OCI-LY7 (cell line): ENCODE data around the gene ZNF808. TPM values are rescaled to one million over a fixed set of nuclear protein-coding genes. Genes with fewer than 3 reads are reported as not detected.

Experiments used
- BruUV-seq: library from RNA; stranded (reverse); fragments of 400-500 nt; replicated peaks from 2 replicates; lab custom pipeline; 2021; lab: Mats Ljungman, UMichigan
- CTCF ChIA-PET: fragments of 300-600 bp; sonication (Branson Sonifier 250); formaldehyde crosslinking; loops from one replicate; lab custom pipeline; 2022; ENCODE audit warnings: antibody characterized with exemption; ENCODE audit not compliant: unreplicated experiment; lab: Charles Lee
- POLR2A ChIA-PET: fragments of 300-600 bp; sonication (Branson Sonifier 250); formaldehyde crosslinking; loops from one replicate; lab custom pipeline; 2022; ENCODE audit warnings: antibody characterized with exemption; lab: Charles Lee
- DNase-seq: peaks from one replicate; pipeline ENCODE4 v3.0.0-alpha.2; 2015; ENCODE audit warnings: low spot score
- H2AFZ ChIP-seq: fragments of 200-600 bp; sonication (generic), shearing (Covaris generic); 2 replicates; pipeline ENCODE4 v1.6.1; 2014; ENCODE audit warnings: mild to moderate bottlenecking, antibody characterized with exemption, low read length, moderate library complexity
- H3K27ac ChIP-seq: fragments of 200-600 bp; sonication (generic); 2 replicates; pipeline ENCODE4 v1.5.1; 2014; ENCODE audit warnings: mixed run types, low read depth, mild to moderate bottlenecking, moderate library complexity, low read length, inconsistent platforms; ENCODE audit not compliant: poor library complexity, severe bottlenecking
- H3K36me3 ChIP-seq: fragments of 200-600 bp; sonication (generic); 2 replicates; pipeline ENCODE4 v1.6.1; 2014; ENCODE audit warnings: mild to moderate bottlenecking, antibody characterized with exemption, low read length, moderate library complexity, mixed read lengths; ENCODE audit not compliant: insufficient read depth
- H3K4me1 ChIP-seq: fragments of 200-600 bp; sonication (generic); 2 replicates; pipeline ENCODE4 v1.5.1; 2014; ENCODE audit warnings: mild to moderate bottlenecking, low read length; ENCODE audit not compliant: insufficient read depth, poor library complexity, severe bottlenecking
- H3K4me2 ChIP-seq: fragments of 200-600 bp; sonication (generic); 2 replicates; pipeline ENCODE4 v1.6.1; 2014; ENCODE audit warnings: mild to moderate bottlenecking, low read length
- H3K4me3 ChIP-seq: fragments of 200-600 bp; sonication (generic); 2 replicates; pipeline ENCODE4 v1.5.1; 2014; ENCODE audit warnings: mild to moderate bottlenecking, low read depth, low read length; ENCODE audit not compliant: poor library complexity, severe bottlenecking
- H3K79me2 ChIP-seq: fragments of 200-600 bp; sonication (generic); 2 replicates; pipeline ENCODE4 v1.6.1; 2016; ENCODE audit warnings: low read depth, mild to moderate bottlenecking, low read length, moderate library complexity, mixed read lengths; ENCODE audit not compliant: insufficient read depth
- H3K9me2 ChIP-seq: fragments of 200-600 bp; sonication (generic); 2 replicates; pipeline ENCODE4 v1.6.1; 2016; ENCODE audit warnings: mild to moderate bottlenecking, low read length, mixed read lengths; ENCODE audit not compliant: insufficient read depth
- H3K9me3 ChIP-seq: fragments of 200-600 bp; sonication (generic); 2 replicates; pipeline ENCODE4 v1.6.1; 2014; ENCODE audit warnings: mild to moderate bottlenecking, mixed run types, low read length, mixed read lengths
- H4K20me1 ChIP-seq: fragments of 200-600 bp; sonication (generic); 2 replicates; pipeline ENCODE4 v1.6.1; 2014; ENCODE audit warnings: mild to moderate bottlenecking, antibody characterized with exemption, low read length, moderate library complexity, mixed read lengths; ENCODE audit not compliant: insufficient read depth
- CTCF ChIP-seq: fragments of 200-600 bp; sonication (generic); conservative IDR thresholded peaks from 2 replicates; pipeline ENCODE4 v1.5.1; 2014; ENCODE audit warnings: mild to moderate bottlenecking, antibody characterized with exemption, low read length, moderate library complexity, mixed read lengths
- EZH2phosphoT487 ChIP-seq: fragments of 200-600 bp; sonication (generic); IDR thresholded peaks from 2 replicates; pipeline ENCODE4 v1.6.1; 2018; ENCODE audit warnings: low read depth, borderline replicate concordance, mild to moderate bottlenecking, mixed run types, antibody characterized with exemption, low read length, moderate library complexity, mixed read lengths
- intact Hi-C: fragments of 100-400 bp; cut with micrococcal nuclease; formaldehyde crosslinking; loops from one replicate; pipeline ENCODE4 v1.10.0; 2022; ENCODE audit not compliant: unreplicated experiment
- total RNA-seq, 2 experiments: library from RNA; depleted of rRNA in 1 of 2; stranded (reverse); fragments of >200 nt in 1 of 2; shearing (Covaris generic) in 1 of 2; gene quantifications; 2 replicates each; pipeline ENCODE4 v1.2.3, GENCODE V29; 2014 to 2022

The ZNF808 gene
- total RNA-seq, 2 experiments from 2014 or later: 26.9 to 29.2 TPM

GRCh38 chr19:52492201-52492993 is 35.1 kb upstream of the ZNF808 start:
- Histone ChIP-seq H3K9me3 (no peaks in the 10 kb centered on the region), H4K20me1 (no peaks in the 10 kb centered on the region), H3K4me1 (no peaks in the 10 kb centered on the region), H3K9me2 (no peaks in the 10 kb centered on the region), H3K4me3 (no peak overlapping the region), H3K4me2 (no peak overlapping the region), H3K79me2 (no peaks in the 10 kb centered on the region), H3K27ac (no peak overlapping the region), H3K36me3 (no peaks in the 10 kb centered on the region), H2AFZ (no peak overlapping the region)
- no TSS peak for BruUV-seq
- intact Hi-C loops: no loop called here
- ChIA-PET CTCF (no interaction called here), POLR2A (no interaction called here)
- no peak for TF ChIP-seq CTCF
- DNase-seq: no peak

- H4K20me1 ChIP-seq: no peaks in the 10 kb centered on the region
- H3K9me2 ChIP-seq: no peaks in the 10 kb centered on the region
- peak overlapping the region; percentile 19 for H3K4me3 ChIP-seq
- ChIA-PET CTCF (no interaction called here), POLR2A (no interaction called here)
- H3K9me3 ChIP-seq: no peaks in the 10 kb centered on the region
- intact Hi-C loops: no loop called here
- TF ChIP-seq CTCF (no peak), EZH2phosphoT487 (no peak)
- no peak overlapping the region for H3K4me2 ChIP-seq
- H3K79me2 ChIP-seq: no peaks in the 10 kb centered on the region
- no peak overlapping the region for H3K27ac ChIP-seq
- no peaks in the 10 kb centered on the region for H3K4me1 ChIP-seq
- H3K36me3 ChIP-seq: no peaks in the 10 kb centered on the region
- DNase-seq: no peak
- no peak overlapping the region for H2AFZ ChIP-seq
- no TSS peak for BruUV-seq
These were observed 34.4 kb upstream of the ZNF808 start for GRCh38 chr19:52492994-52493470.

- Histone ChIP-seq H3K36me3 (no peaks in the 10 kb centered on the region), H4K20me1 (no peaks in the 10 kb centered on the region), H2AFZ (no peak overlapping the region), H3K4me3 (no peak overlapping the region), H3K27ac (no peak overlapping the region), H3K9me2 (no peaks in the 10 kb centered on the region), H3K79me2 (no peaks in the 10 kb centered on the region), H3K9me3 (no peaks in the 10 kb centered on the region), H3K4me2 (no peak overlapping the region), H3K4me1 (no peaks in the 10 kb centered on the region)
- ChIA-PET POLR2A (no interaction called here), CTCF (no interaction called here)
- no TSS peak for BruUV-seq
- no peak for DNase-seq
- intact Hi-C loops: no loop called here
- TF ChIP-seq CTCF (no peak), EZH2phosphoT487 (no peak)
These were observed 33.0 kb upstream of the ZNF808 start for GRCh38 chr19:52494518-52494917.
